ENCODE data around the gene CMAS.
A peak's percentile ranks its signal among the peaks of the same experiment; 100 is the strongest.
"Not testable (repeated sequence)": the region's sequence is repeated elsewhere in the genome, so short reads cannot be mapped to it uniquely, and the experiment has no call there.

CMAS gene

GRCh38 chr12:22046090-22046967, at the start of gene CMAS:
Gene CMAS, plus strand, starts transcription at chr12:22046218. Its CDS starts 86 bp downstream, at chr12:22046304.
- no peaks in the 10 kb centered on the region for H3K27me3 ChIP-seq (ENCODE audit: control insufficient read depth, insufficient read depth, low read length)
- no peaks in the 10 kb centered on the region for H3K36me3 ChIP-seq (ENCODE audit: control insufficient read depth, insufficient read depth, low read length)
- peak within 1 kb of the TSS; percentile 84 for H3K4me3 ChIP-seq (ENCODE audit: low read depth, low read length)
- H3K4me1 ChIP-seq (ENCODE audit: control insufficient read depth, insufficient read depth, low read length), result peaks cover 21% of the 10 kb centered on the region
- H3K9me3 ChIP-seq (ENCODE audit: control insufficient read depth, insufficient read depth, low read length), result no peaks in the 10 kb centered on the region
- peak within 1 kb of the TSS; percentile 62 for H3K9ac ChIP-seq (ENCODE audit: low read depth, low read length)

DNA sequence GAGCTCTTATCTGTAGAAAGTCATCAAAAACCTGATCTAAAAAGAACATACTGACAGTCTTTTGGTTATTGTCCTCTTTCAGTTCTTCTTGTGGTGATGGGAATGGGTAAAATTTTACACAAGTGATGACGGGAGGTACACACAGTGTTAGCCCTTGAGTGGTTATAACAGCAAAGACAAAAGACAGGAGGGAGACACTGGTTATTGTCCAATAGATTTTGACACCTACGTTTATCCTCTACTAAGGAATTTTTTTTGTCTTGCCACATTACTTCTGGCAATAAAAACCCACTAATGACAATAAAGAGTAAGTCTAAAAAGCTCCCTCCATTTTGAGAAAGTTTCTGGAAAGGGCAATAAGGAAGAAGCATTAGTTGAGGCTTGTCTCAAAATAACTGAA, 47.7 kb upstream of the CMAS start:
- Histone ChIP-seq H3K4me3 (ENCODE audit: low read depth, low read length) (no peak overlapping the region), H3K9ac (ENCODE audit: low read depth, low read length) (no peak overlapping the region), H3K4me1 (ENCODE audit: control insufficient read depth, insufficient read depth, low read length) (no peaks in the 10 kb centered on the region), H3K9me3 (ENCODE audit: control insufficient read depth, insufficient read depth, low read length) (no peaks in the 10 kb centered on the region), H3K27me3 (ENCODE audit: control insufficient read depth, insufficient read depth, low read length) (no peaks in the 10 kb centered on the region), H3K36me3 (ENCODE audit: control insufficient read depth, insufficient read depth, low read length) (no peaks in the 10 kb centered on the region)

DNA sequence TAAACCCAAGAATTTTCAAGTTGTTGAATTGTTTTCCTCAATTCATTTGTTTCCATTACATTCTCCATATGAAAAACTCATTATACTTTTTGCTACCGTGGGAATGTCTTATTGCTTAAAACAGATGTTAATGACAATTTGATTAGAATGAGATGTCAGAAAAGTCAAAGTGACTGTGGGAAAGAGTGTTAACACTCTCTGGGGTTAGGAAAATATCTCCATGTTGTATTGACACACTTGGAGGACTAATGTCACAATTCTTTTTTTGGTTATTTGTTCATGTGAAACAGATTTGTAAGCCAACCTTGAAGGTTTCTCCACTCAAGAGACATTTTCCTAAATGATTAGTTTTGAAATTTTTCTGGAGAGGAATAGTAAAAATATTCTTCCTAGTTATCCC, 47.2 kb upstream of the CMAS start:
- no peak overlapping the region for H3K4me3 ChIP-seq (ENCODE audit: low read depth, low read length)

DNA sequence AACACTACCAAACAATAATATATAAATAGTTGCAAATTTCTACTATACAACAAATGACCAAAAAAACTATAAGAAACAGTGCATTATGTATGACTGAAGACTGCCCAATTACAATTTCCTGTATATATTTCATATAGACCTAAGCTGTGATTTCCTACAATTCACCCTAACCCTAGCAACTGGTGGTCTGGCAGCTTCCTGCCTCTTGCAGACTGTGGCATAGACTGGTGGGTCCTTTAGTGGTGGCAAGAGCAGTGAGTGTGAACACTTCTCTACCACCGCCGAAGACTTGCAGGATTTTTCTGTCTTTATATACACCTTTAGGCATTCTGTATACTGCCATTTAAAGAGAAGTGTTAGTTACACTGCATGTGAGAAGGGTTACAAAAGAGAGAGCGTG, 43.6 kb upstream of the CMAS start:
- H3K36me3 ChIP-seq (ENCODE audit: control insufficient read depth, insufficient read depth, low read length), result no peaks in the 10 kb centered on the region
- no peak overlapping the region for H3K9ac ChIP-seq (ENCODE audit: low read depth, low read length)
- no peaks in the 10 kb centered on the region for H3K27me3 ChIP-seq (ENCODE audit: control insufficient read depth, insufficient read depth, low read length)
- H3K4me1 ChIP-seq (ENCODE audit: control insufficient read depth, insufficient read depth, low read length), result no peaks in the 10 kb centered on the region
- no peak overlapping the region for H3K4me3 ChIP-seq (ENCODE audit: low read depth, low read length)
- H3K9me3 ChIP-seq (ENCODE audit: control insufficient read depth, insufficient read depth, low read length), result no peaks in the 10 kb centered on the region

More for the DNA sequence above, 47.2 kb upstream of the CMAS start:
- H3K9ac ChIP-seq (ENCODE audit: low read depth, low read length), result no peak overlapping the region
- H3K27me3 ChIP-seq (ENCODE audit: control insufficient read depth, insufficient read depth, low read length), result no peaks in the 10 kb centered on the region
- no peaks in the 10 kb centered on the region for H3K9me3 ChIP-seq (ENCODE audit: control insufficient read depth, insufficient read depth, low read length)
- no peaks in the 10 kb centered on the region for H3K4me1 ChIP-seq (ENCODE audit: control insufficient read depth, insufficient read depth, low read length)
- H3K36me3 ChIP-seq (ENCODE audit: control insufficient read depth, insufficient read depth, low read length), result no peaks in the 10 kb centered on the region

- not testable (repeated sequence) for H3K4me3 ChIP-seq (ENCODE audit: low read depth, low read length); H3K9ac ChIP-seq (ENCODE audit: low read depth, low read length); H3K36me3 ChIP-seq (ENCODE audit: control insufficient read depth, insufficient read depth, low read length); H3K27me3 ChIP-seq (ENCODE audit: control insufficient read depth, insufficient read depth, low read length); H3K9me3 ChIP-seq (ENCODE audit: control insufficient read depth, insufficient read depth, low read length); H3K4me1 ChIP-seq (ENCODE audit: control insufficient read depth, insufficient read depth, low read length)
These were observed 38.2 kb upstream of the CMAS start for GRCh38 chr12:22007794-22008193.

DNA sequence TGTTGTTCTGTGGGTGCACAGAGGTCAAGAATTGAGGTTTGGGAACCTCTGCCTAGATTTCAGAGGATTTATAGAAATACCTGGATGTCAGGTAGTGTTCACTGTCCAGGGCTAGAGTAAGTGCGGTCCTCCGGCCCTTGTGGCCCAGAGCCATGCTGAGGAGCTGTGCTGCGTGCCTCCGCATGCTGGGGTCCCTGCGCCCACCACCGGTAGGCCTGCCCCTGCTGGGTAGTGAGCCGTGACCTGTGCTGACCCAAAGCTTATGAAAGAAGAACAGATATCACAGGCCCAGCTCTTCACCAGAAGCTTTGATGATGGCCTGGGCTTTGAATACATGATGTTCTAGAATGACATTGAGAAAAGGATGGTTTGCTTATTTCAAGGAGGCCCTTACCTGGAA, 37.8 kb upstream of the CMAS start:
- Histone ChIP-seq H3K36me3 (ENCODE audit: control insufficient read depth, insufficient read depth, low read length) (no peaks in the 10 kb centered on the region), H3K9ac (ENCODE audit: low read depth, low read length) (no peak overlapping the region), H3K4me3 (ENCODE audit: low read depth, low read length) (no peak overlapping the region), H3K4me1 (ENCODE audit: control insufficient read depth, insufficient read depth, low read length) (no peaks in the 10 kb centered on the region), H3K9me3 (ENCODE audit: control insufficient read depth, insufficient read depth, low read length) (no peaks in the 10 kb centered on the region), H3K27me3 (ENCODE audit: control insufficient read depth, insufficient read depth, low read length) (no peaks in the 10 kb centered on the region)

GRCh38 chr12:22014041-22014782, 31.8 kb upstream of the CMAS start:
- H3K36me3 ChIP-seq (ENCODE audit: control insufficient read depth, insufficient read depth, low read length), result no peaks in the 10 kb centered on the region
- H3K27me3 ChIP-seq (ENCODE audit: control insufficient read depth, insufficient read depth, low read length), result no peaks in the 10 kb centered on the region
- no peak overlapping the region for H3K9ac ChIP-seq (ENCODE audit: low read depth, low read length)
- no peaks in the 10 kb centered on the region for H3K9me3 ChIP-seq (ENCODE audit: control insufficient read depth, insufficient read depth, low read length)
- H3K4me1 ChIP-seq (ENCODE audit: control insufficient read depth, insufficient read depth, low read length), result no peaks in the 10 kb centered on the region
- no peak overlapping the region for H3K4me3 ChIP-seq (ENCODE audit: low read depth, low read length)

DNA sequence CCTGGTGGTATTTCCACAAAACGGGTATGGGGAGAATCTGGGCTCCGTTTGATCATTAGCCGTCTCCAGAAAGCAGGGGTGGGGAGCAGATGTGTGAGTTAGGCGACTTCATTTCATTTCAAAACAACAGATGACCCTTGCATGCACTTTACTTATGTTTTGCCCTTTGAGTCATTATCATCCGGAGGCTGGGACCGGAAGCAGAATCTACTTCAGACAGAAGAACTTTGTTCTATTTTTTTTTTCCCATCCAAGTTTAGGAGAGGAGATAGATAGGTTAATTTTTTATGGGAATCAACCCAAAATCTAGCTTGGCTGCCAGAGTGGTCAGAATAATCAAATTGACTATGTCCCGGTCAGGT, 31.3 kb upstream of the CMAS start:
- Histone ChIP-seq H3K9me3 (ENCODE audit: control insufficient read depth, insufficient read depth, low read length) (no peaks in the 10 kb centered on the region), H3K36me3 (ENCODE audit: control insufficient read depth, insufficient read depth, low read length) (no peaks in the 10 kb centered on the region), H3K4me3 (ENCODE audit: low read depth, low read length) (no peak overlapping the region), H3K9ac (ENCODE audit: low read depth, low read length) (no peak overlapping the region), H3K4me1 (ENCODE audit: control insufficient read depth, insufficient read depth, low read length) (no peaks in the 10 kb centered on the region), H3K27me3 (ENCODE audit: control insufficient read depth, insufficient read depth, low read length) (no peaks in the 10 kb centered on the region)

- H3K4me1 ChIP-seq (ENCODE audit: control insufficient read depth, insufficient read depth, low read length), result no peaks in the 10 kb centered on the region
- no peak overlapping the region for H3K4me3 ChIP-seq (ENCODE audit: low read depth, low read length)
- H3K9me3 ChIP-seq (ENCODE audit: control insufficient read depth, insufficient read depth, low read length), result no peaks in the 10 kb centered on the region
- H3K27me3 ChIP-seq (ENCODE audit: control insufficient read depth, insufficient read depth, low read length), result no peaks in the 10 kb centered on the region
- H3K9ac ChIP-seq (ENCODE audit: low read depth, low read length), result no peak overlapping the region
- H3K36me3 ChIP-seq (ENCODE audit: control insufficient read depth, insufficient read depth, low read length), result no peaks in the 10 kb centered on the region
These were observed 29.0 kb upstream of the CMAS start for GRCh38 chr12:22016982-22017381.

DNA sequence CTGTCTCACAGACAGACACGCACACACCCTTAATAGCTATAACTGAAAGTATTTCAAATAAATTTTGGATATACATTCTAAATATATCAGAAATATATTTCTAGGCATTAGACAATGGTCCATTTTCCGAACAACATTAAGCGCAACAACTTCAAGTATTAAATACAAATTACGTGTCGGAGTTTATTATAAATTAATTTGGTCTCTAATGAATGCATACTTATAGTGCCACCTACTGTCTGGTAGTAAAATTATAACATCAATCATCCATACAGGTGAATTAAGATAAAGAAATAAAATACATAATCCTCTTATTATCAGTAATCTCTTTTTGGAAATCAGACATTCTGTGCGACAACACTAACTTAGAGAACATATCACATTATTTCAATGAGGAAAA, 27.2 kb upstream of the CMAS start:
- H3K9ac ChIP-seq (ENCODE audit: low read depth, low read length), result no peak overlapping the region
- H3K4me3 ChIP-seq (ENCODE audit: low read depth, low read length), result no peak overlapping the region
- H3K36me3 ChIP-seq (ENCODE audit: control insufficient read depth, insufficient read depth, low read length), result no peaks in the 10 kb centered on the region
- H3K9me3 ChIP-seq (ENCODE audit: control insufficient read depth, insufficient read depth, low read length), result peaks cover 7% of the 10 kb centered on the region
- H3K27me3 ChIP-seq (ENCODE audit: control insufficient read depth, insufficient read depth, low read length), result no peaks in the 10 kb centered on the region
- no peaks in the 10 kb centered on the region for H3K4me1 ChIP-seq (ENCODE audit: control insufficient read depth, insufficient read depth, low read length)

- not testable (repeated sequence) for H3K4me3 ChIP-seq (ENCODE audit: low read depth, low read length); H3K4me1 ChIP-seq (ENCODE audit: control insufficient read depth, insufficient read depth, low read length); H3K27me3 ChIP-seq (ENCODE audit: control insufficient read depth, insufficient read depth, low read length); H3K9me3 ChIP-seq (ENCODE audit: control insufficient read depth, insufficient read depth, low read length); H3K9ac ChIP-seq (ENCODE audit: low read depth, low read length); H3K36me3 ChIP-seq (ENCODE audit: control insufficient read depth, insufficient read depth, low read length)
These were observed 22.5 kb upstream of the CMAS start for GRCh38 chr12:22023489-22023888.

DNA sequence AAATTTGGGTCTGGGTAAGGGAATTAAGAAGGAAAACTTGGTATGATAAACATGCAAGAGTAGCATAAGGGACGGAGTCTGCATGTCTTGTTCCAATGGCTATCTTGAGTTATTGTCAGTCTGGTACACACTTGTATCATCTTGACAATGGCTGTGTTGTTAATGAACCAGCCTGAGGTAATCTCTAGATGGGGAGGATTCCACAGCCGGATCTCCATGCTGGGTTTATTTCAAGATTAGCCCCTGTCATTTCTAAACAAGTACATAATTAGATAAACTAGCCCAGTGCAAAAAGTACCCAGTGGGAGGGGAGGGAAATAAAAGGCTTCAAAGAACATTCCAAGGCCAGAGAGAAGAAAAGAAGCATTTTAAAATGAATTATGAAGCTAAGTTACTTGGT, 16.5 kb upstream of the CMAS start:
- Histone ChIP-seq H3K9ac (ENCODE audit: low read depth, low read length) (no peak overlapping the region), H3K27me3 (ENCODE audit: control insufficient read depth, insufficient read depth, low read length) (no peaks in the 10 kb centered on the region), H3K9me3 (ENCODE audit: control insufficient read depth, insufficient read depth, low read length) (no peaks in the 10 kb centered on the region), H3K4me1 (ENCODE audit: control insufficient read depth, insufficient read depth, low read length) (no peaks in the 10 kb centered on the region), H3K36me3 (ENCODE audit: control insufficient read depth, insufficient read depth, low read length) (no peaks in the 10 kb centered on the region), H3K4me3 (ENCODE audit: low read depth, low read length) (no peak overlapping the region)

Data from iPS-15b (cell line).